Left lobe of liver (tissue), 2 donors: Measurements from ENCODE around the gene ANXA2. TPM values are rescaled to one million over a fixed set of nuclear protein-coding genes. Genes with fewer than 3 reads are reported as not detected.
"Not testable (repeated sequence)": the region's sequence is repeated elsewhere in the genome, so short reads cannot be mapped to it uniquely, and the experiment has no call there.

Experiments used
- ATAC-seq: fragments of 200-7000 bp; cut with Tn5 transposase; one replicate; pipeline ENCODE4 v1.9.1; 2020; ENCODE audit warnings: mild to moderate bottlenecking, moderate library complexity
- DNase-seq: peaks from one replicate; pipeline ENCODE4 v3.0.0-alpha.2; 2020; ENCODE audit warnings: low spot score
- total RNA-seq: library from RNA; stranded (reverse); gene quantifications from one replicate; pipeline ENCODE4 v1.2.1, GENCODE V29; 2021
- donor health status: DM: no; HTN: no; CAD: no; lungs with moderate emphysema.
- donor health status: DM: no; HTN: yes; CAD: no.

The ANXA2 gene
- total RNA-seq, 1 donor from 2014 or later: 61.3 TPM

DNA sequence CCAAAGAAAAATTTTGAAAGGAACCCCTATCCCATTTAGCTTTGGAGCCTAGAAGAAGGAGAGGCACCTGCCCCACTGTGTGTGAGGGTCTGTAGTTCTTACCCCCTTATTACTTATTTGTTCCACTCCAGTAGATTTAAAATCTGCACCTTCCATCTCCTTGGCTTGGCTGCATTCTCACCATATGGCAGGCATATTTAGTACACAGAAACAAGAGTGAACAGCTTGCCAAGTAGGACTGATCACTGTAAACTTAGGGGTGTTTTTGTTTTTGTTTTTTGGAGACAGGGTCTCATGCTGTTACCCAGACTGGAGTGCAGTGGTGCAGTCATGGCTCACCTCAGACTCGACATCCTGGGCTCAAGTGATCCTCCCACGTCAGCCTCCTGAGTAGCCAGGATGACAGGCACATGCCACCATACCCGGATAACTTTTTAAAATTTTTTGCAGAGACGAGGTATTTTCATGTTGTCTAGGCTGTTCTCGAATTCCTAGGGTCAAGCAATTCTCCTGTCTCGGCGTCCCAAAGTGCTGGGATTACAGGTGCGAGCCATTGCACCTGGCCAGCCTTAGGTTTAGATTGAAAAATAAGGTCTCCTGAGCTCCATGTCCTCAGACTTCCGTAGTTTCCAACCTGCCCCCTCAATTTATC is 14.1 kb upstream of the ANXA2 start:
- DNase-seq: no peak
- no peak for ATAC-seq

DNA sequence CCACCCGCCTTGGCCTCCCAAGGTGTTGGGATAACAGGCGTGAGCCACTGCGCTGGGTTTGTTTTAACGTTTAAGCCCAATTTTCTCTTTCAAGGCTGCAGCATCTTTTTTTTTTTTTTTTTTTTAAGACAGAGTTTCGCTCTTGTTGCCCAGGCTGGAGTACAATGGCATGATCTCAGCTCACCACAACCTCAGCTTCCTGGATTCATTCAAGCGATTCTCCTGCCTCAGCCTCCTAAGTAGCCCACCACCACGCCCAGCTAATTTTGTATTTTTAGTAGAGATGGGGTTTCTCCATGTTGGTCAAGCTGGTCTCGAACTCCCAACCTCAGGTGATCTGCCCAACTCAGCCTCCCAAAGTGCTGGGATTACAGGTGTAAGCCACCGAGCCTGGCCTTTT is 12.6 kb upstream of the ANXA2 start:
- DNase-seq, ATAC-seq: not testable (repeated sequence)

DNA sequence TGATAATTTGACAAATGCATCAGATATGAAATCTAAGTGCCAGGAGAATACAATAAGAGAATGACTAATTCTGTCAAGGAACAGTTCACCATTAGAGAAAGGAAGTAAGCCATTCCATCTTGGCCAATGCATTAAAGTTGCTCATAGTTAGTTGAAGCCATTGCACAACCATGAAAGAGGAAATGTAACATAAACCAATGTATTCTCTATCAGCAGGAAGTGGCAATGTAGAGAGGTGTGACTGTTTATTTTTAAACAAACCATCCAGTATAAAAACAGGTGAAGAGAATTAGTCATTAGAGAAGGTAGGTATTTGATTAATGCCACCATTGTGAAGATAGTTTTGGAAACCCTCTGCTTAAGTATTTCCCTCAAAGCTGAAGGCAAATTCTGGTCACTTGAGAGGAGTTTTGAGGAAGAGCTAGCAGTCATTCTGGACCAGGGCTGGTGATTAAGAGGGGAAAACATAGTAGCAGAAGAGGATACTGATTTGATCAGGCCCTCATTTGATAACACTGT is 10.7 kb upstream of the ANXA2 start:
- ATAC-seq: peak; percentile 34

DNA sequence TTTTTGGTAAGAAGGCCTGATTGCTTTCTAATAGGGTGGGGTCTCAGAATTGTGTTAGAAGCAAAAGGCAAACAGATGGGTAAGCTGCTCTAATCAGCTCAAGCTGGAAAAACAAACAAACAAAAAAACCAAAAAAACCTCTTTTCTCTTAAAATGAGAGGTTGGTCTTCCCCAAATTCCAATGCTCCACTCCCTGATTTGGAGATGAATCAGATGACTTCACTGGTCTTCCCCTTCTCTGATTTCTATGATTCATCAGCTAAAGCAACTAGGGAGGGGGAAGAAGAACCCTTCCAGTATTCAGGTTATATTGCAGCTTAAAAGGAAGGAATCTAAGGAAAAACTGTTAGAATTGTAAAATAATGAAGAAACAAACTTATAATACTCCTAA is 9.6 kb upstream of the ANXA2 start:
- DNase-seq (no peak), ATAC-seq (no peak)

More for the DNA sequence above, 10.7 kb upstream of the ANXA2 start:
- DNase-seq: no peak

DNA sequence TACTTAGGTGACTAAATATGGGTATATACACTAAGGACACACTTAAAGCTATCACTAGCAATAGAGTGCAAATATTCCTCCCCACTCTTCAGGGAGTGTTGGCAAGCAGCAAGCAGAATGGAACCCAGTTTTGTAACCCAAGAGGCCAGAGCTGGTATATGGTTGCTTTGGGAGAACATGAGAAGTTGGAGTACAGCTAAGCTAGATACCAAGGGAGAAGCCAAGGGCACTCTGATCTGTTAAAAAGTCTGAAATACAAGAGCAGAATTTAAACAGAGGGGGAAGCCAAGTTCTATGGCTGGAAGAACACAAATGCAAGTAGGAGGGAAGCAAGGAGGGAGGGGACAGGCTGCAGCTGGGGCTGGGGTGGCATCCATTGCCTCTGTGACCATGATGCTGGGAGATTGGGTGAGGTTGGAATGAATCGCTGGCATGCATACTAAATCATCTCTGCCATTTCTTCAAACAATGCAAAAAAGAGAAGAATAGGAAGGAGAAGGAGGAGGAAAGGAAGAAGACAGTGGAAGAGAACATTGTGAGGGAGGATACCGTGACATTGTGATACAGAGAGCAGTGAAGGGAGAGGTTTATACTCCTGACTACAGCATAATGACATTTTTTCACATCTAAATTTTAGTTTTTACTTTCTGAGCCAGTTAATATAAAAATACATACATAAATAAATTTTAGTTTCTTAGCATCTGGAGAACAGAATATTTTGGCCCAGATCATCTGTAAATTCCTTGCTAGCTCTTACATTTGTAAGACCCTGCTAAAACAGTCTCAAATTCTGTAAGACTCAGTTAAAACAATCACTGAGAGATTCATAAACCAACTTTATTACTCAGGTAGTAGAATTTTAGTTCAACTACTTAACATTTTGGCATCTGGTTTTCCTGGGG is 9.0 kb upstream of the ANXA2 start:
- ATAC-seq (no peak), DNase-seq (no peak)

DNA sequence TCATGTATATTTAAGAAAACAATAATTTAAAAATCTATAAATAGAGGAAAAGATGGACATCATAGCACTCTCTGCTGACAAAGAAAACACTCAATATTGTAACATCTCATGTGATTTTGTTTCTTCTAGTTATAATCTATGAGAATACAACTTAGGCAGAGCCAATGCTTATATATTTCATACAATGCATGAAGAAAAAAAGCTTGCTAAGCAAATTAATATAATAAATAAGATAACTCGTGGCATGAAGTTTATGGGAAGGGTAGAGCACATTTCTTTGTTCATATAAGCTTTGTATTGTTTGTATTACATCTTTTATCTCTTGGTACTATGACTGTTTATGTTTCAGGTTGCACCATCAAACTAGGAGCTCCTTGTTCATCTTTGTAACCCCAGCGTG is 7.6 kb upstream of the ANXA2 start:
- DNase-seq: no peak
- no peak for ATAC-seq

DNA sequence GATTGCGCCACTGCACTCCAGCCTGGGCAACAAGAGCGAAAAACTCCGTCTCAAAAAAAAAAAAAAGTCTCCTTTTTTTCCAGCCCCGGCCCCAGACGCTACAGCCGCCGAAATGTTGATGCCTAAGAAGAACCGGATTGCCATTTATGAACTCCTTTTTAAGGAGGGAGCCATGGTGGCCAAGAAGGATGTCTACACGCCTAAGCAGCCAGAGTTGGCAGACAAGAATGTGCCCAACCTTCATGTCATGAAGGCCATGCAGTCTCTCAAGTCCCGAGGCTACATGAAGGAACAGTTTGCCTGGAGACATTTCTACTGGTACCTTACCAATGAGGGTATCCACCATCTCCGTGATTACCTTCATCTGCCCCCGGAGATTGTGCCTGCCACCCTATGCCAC is 6.6 kb upstream of the ANXA2 start:
- not testable (repeated sequence) for ATAC-seq, DNase-seq

DNA sequence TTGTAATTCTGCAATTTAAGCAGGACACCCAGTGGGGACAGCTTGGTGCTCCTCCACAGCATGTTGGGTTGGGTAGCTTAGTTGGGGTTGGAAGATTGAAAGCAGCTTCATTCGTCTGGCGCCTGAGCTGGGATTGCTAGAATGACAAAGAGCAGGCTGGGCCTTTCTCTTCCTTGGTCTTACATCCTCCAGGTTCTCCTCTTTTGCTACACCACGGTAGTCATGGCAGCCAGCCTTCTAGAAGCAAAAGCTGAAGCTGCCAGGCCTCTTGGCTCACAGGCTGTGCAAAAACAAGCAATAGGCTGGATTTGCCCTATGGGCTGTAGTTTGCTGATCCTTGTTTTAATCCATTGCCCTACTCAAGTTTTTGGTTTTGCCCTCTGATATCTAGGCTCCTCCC is 3.2 kb upstream of the ANXA2 start:
- no peak for ATAC-seq
- DNase-seq: no peak

DNA sequence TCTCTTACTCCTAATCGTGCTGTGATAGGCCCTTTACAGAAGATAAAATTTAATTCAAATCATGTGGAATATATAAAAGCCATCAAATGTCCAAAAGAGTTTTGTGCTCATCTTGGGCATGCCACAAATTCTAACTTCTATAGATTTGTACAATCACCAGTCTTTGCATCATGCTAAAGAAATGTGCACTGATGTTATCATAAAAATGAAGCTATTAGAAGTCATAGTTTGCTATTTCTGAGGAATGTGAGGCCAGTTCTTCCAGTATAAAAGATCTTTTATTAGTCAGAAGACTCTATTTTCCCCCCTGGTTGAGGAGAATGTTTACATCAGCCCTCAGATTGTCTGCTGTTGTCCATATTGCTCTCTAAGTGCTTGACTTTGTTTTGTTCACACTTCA is 2.1 kb upstream of the ANXA2 start:
- ATAC-seq (no peak), DNase-seq (no peak)

DNA sequence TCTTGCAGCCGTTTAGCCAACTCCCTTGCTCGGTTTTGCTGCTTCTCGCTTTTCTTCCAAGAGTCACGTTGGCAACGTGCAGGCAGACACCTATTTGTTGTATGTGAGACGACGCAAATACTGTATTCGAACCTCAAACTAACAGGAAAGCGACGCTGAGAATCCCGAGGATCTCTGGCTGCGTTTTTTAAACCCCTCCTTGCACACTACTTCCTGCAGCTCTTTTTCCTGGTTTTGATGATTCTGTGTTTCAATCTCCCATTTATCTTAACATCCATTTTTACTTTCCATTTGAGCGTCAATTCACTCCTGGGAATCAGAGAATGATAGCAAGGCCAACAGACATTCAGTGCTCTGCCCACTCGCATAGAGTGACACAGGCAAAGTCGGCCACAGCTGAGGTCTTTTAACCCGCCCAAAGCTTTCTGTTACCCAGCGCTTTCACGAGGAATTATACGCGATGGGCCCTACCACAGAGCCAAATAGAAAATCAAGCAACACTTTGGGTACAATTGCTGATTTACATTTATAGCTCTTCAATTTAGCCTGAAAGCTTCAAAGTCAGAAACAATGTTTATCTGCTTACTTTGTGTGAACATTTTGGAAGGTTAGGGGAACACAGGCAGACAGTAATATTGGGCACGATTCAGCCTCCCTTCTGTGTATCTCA is 1.6 kb upstream of the ANXA2 start:
- DNase-seq: no peak
- ATAC-seq: no peak

DNA sequence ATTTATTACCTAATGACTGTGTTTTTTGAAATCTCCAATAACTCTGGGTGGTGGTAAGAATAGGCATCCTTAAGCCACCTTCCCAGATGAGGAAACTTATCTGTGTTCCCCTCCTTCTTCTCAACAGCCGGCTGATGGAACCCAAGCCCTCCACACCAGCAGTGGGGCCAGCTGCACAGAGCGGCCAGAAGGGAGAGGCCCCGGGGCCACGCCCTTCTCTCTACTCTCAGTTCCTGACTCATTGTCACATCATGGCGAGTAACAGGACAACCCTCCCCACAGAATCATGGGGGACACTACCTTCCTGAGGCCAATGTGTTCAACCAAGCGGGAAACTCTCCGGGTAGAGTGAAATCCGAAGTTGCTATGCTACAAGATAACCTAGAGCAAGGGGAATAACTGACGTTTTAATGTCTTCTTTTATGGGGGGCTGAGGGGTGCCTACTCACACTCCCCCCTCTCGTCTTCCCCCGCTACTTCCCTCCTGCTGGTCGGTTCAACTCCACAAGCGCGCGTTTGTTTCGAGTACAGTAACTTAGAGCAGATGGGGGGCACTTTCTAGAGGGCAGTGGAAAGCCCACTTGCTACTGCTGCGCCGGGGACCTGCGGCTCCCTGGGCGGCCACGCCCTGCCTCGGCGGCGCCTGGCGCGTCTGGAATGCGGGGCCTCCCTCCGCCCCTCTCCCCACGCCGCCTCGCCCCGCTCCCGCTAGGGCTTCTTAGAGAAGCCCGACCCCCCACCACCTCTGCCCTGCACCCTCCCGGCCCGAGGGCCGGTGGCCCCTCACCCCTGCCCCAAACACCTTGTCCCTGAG is 621 bp downstream of the ANXA2 start:
- DNase-seq (no peak), ATAC-seq (peak; percentile 18)

DNA sequence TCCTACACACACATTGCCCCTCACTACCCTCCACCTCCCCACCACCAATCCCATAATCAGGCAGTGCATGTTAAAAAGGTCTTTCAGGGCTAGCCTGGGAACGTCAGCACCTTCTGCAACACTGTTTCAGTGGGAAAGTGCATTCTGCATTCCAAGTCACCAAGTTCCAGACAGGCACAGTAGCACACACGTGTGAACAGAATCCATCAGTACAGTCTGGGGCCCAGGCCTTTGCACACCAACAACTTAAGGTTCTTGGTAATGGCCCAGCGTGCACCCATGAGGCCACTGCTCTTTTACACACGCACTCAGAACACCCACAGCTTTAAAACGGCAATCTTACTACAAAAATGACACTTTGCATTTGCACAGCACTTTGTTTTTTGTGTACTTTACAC is 1.2 kb downstream of the ANXA2 start:
- no peak for DNase-seq
- no peak for ATAC-seq

DNA sequence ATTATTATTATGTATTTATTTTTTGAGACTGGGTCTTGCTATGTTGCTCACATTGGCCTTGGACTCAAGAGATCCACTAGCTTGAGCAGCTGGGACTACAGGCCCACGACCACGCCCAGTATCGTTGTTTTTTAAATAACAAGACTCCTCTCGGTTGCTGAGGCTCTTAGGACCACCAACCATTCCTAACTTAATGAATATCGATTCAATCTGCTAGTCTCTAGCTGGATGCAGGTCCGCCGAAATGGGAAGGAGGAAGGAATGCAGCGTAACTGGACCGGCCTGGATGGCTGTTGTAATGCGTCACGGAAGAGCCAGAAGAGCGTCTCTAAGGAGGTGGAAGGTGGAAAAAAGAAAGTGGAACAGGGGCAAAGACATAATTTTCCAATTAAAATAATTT is 1.7 kb downstream of the ANXA2 start:
- no peak for ATAC-seq
- no peak for DNase-seq

DNA sequence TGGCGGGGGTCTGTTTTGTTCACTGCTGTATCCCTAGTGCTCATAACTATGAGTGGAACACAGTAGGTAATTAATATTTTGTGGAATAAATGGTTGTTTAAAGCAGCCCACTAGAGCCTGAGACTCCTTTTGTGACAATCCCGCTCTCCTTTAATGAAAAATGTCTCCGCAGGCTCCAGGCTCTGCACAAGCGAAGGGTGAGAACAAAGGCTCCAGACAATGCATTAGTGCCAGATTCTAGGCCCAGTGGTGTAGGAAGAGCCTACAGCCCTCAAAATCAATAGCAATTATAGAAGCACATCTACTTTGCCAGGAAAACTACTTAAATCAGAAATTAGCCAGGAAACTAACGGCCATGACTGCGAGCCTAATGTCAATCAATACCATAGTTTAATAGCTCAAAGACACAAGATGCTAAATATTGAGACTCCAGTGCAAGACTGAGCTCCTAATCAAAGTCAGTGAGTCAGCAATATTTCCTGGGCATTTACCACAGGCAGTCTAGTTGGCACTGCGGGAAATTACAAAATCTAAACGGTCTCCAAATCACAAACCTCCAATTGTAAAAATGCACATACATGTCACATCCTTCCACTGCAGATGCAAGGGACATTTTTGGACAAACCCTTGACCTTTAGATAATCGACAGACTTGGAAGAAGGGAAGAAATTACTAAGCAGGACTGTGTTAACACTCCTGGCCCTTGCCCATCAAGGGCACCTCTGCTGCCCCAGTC is 2.3 kb downstream of the ANXA2 start:
- DNase-seq (no peak), ATAC-seq (no peak)

DNA sequence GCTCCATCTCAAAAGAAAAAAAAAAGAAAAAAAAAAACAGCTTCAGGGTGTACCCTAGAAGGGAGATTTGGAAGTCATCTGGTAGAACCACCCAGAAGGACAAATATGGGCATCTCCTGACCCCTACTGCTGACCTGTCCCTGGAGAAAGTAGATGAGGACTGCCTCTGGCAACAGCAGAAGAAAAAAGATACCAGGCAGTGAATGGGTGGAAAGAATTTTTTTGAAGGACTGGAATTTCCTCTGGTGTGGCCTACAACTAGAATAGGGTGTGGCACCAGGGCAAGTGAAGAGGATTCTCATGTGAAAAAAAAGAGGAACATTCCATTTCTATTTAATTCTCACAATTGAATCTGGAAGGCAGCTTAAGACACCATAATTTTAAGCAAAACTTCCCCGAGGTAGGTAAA is 3.1 kb downstream of the ANXA2 start:
- DNase-seq (no peak), ATAC-seq (no peak)

DNA sequence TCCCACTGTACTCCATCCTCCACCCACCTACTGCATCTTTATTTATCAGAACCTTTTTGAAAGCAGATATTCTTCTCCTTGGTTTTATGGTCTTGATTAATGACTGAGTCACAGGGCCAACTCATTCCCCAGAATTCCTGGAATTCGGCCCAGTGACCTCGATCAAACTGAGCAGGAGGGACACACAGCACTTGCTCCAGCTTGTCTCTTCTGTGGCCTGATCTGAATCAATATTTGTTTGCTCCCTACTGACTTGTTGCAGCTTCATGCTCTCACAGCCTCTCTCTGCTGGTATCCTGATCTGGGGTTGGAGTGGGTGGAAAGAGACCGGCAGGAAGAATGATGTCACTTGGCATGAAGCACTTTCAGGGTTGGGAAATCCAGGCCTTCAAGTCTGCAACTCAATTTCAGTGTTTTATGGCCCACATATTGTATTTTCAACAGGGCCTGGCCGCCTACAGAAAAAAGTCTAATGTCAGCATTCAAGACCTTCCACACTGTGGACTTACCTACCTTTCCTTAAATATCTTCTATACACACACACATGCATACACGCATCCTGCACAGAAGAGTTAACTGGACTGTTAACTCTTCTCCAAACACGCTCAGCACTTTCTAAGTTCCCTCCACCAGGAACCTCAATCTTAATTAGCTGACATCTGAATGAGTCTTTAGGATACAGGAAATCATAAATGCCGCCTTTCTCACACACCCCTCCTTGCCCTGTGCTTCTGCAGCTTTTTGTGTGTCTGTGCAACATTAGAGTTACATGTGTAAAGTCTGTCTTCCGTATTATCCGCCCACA is 4.6 kb downstream of the ANXA2 start:
- peak; percentile 85 for ATAC-seq
- DNase-seq: peak; percentile 92

DNA sequence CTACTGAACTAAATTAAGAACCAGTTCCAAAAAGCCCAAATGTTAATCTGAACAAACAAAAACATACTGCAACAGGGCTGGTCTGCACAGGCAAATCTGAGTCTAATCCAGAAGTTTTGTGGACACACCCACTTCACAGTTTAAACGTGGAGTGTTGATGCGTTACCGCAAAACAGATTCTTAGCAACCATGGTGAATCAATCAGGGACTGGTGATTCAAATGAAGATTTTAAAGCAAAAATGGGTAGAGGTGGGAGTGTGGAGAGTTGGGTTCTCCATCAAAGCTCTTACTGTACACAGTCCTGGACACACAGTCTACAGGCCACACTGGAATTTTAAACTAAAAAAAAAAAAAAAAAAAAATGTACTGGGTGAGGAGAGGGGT is 5.2 kb downstream of the ANXA2 start:
- peak; percentile 46 for ATAC-seq
- no peak for DNase-seq

DNA sequence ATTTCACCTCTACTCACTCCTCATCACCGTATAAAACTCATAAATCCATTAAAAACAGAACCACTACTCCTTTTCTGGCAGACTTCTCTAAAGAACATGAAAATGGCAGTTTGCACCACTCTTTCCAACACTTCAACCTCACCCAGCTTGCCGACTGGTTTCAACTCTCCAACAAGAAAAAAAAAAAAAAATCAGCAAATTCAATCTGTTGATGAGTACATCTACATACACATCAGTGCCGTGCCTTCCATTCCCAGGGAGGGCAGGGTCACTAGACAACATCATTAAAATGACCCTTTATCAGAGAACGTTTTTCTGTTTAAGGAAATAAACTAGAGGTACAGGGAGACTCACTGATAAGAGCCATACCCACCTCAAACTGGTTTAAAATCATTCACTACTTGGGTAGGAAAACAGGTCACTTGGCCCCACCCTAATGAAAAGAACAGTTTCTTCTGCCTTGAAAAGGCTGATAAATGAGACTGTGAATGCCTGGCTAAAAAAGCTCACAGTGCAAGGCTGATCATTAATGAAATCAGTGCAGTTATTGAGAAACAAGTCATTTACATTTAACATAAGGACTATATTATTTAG is 6.0 kb downstream of the ANXA2 start:
- ATAC-seq (no peak), DNase-seq (no peak)
